Ovary (tissue), 3 donors: ENCODE data around the gene FAM107B.

Experiments
- CTCF ChIP-seq, 3 donors: fragments of 450-650 bp in 2 of 3; fragments of 200-600 bp in 1 of 3; IDR thresholded peaks; one replicate each; pipeline versions ENCODE4 v1.5.1 to v1.8.0; 2016 to 2022; ENCODE audit warnings: antibody characterized with exemption in 3 of 3, mild to moderate bottlenecking in 1 of 3
- EP300 ChIP-seq: sonication (generic); formaldehyde crosslinking; IDR thresholded peaks from one replicate; pipeline ENCODE4 v1.6.1; 2017; ENCODE audit warnings: antibody characterized with exemption
- POLR2A ChIP-seq: fragments of 450-650 bp; IDR thresholded peaks from one replicate; pipeline ENCODE4 v1.6.1; 2017; ENCODE audit warnings: antibody characterized with exemption, mild to moderate bottlenecking, moderate library complexity
- donor health status: DM: no; HTN: no; CAD: no.

DNA sequence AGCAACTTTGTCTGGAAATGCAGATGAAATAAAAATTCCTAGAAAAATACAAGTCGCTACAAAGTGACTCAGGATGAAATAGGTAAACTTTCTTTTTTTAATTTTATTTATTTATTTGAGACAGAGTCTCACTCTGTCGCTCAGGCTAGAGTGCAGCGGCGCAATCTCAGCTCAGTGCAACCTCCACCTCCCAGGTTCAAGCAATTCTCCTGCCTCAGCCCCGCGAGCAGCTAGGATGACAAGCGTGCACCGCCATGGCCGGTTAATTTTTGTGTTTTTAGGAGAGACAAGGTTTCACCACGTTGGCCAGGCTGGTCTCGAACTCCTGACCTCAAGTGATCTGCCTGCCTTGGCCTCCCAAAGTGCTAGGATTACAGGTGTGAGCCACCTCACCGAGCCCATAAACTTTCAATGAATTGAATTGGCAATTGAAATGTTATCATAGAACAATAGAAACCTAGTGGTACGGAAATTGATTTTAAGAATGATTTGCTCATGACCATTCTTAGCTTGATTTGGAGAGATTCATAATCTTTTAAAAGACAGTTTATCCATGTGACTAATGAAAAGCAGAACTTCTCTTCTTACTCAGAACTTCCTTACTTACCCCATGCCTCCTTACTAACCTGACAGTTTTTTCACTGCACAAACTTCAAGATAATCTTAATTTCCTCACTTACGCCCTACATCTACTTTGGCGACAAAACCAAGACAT lies 161.7 kb downstream of the FAM107B start:
- no peak for TF ChIP-seq CTCF (IDR thresholded peaks at IDR 0.05)
- TF ChIP-seq EP300, result no peak
- TF ChIP-seq POLR2A, result no peak
